ENCODE results near the gene NIPA2. TPM values are rescaled to one million over a fixed set of nuclear protein-coding genes. Genes with fewer than 3 reads are reported as not detected.

NIPA2 gene
- total RNA-seq, 1 donor from 2014 or later: 37.7 TPM

- H3K27me3 Mint-ChIP-seq (ENCODE audit: low read depth): no peaks in the 10 kb centered on the region
- no peak for TF ChIP-seq CTCF (IDR thresholded peaks at IDR 0.05; ENCODE audit: unreplicated experiment)
- H3K4me3 Mint-ChIP-seq: no peak overlapping the region
- no peaks in the 10 kb centered on the region for H3K9me3 Mint-ChIP-seq
- no peak overlapping the region for H3K27ac Mint-ChIP-seq
- peaks cover 38% of the 10 kb centered on the region for H3K36me3 Mint-ChIP-seq
- DNase-seq (ENCODE audit: low spot score in 2 of 2, unreplicated experiment in 2 of 2): no peak
- no peaks in the 10 kb centered on the region for H3K4me1 Mint-ChIP-seq
These were observed 55.4 kb downstream of the NIPA2 start for GRCh38 chr15:22893881-22894280.

GRCh38 chr15:22895465-22896190, 57.2 kb downstream of the NIPA2 start:
- Mint-ChIP-seq H3K36me3 (peaks cover 46% of the 10 kb centered on the region), H3K4me3 (no peak overlapping the region), H3K27ac (no peak overlapping the region), H3K9me3 (peaks cover 3% of the 10 kb centered on the region), H3K4me1 (no peaks in the 10 kb centered on the region), H3K27me3 (ENCODE audit: low read depth) (no peaks in the 10 kb centered on the region)
- no peak for TF ChIP-seq CTCF (IDR thresholded peaks at IDR 0.05; ENCODE audit: unreplicated experiment)
- DNase-seq (ENCODE audit: low spot score in 2 of 2, unreplicated experiment in 2 of 2): no peak

- H3K4me3 Mint-ChIP-seq: no peak overlapping the region
- H3K36me3 Mint-ChIP-seq: peaks cover 32% of the 10 kb centered on the region
- H3K27ac Mint-ChIP-seq: no peak overlapping the region
- no peak for DNase-seq (ENCODE audit: low spot score in 2 of 2, unreplicated experiment in 2 of 2)
- no peaks in the 10 kb centered on the region for H3K4me1 Mint-ChIP-seq
- H3K9me3 Mint-ChIP-seq: peaks cover 3% of the 10 kb centered on the region
- TF ChIP-seq CTCF (IDR thresholded peaks at IDR 0.05; ENCODE audit: unreplicated experiment): no peak
- H3K27me3 Mint-ChIP-seq (ENCODE audit: low read depth): no peaks in the 10 kb centered on the region
These were observed 63.6 kb downstream of the NIPA2 start for GRCh38 chr15:22902046-22902445.

GRCh38 chr15:22902578-22902977, 64.1 kb downstream of the NIPA2 start:
- no peaks in the 10 kb centered on the region for H3K27me3 Mint-ChIP-seq (ENCODE audit: low read depth)
- H3K27ac Mint-ChIP-seq: no peak overlapping the region
- no peak for DNase-seq (ENCODE audit: low spot score in 2 of 2, unreplicated experiment in 2 of 2)
- no peak overlapping the region for H3K4me3 Mint-ChIP-seq
- no peak for TF ChIP-seq CTCF (IDR thresholded peaks at IDR 0.05; ENCODE audit: unreplicated experiment)
- peaks cover 3% of the 10 kb centered on the region for H3K9me3 Mint-ChIP-seq
- H3K4me1 Mint-ChIP-seq: no peaks in the 10 kb centered on the region
- peaks cover 30% of the 10 kb centered on the region for H3K36me3 Mint-ChIP-seq

GRCh38 chr15:22902981-22903380, 64.5 kb downstream of the NIPA2 start:
- TF ChIP-seq CTCF (IDR thresholded peaks at IDR 0.05; ENCODE audit: unreplicated experiment): no peak
- peaks cover 3% of the 10 kb centered on the region for H3K9me3 Mint-ChIP-seq
- H3K4me3 Mint-ChIP-seq: no peak overlapping the region
- H3K4me1 Mint-ChIP-seq: no peaks in the 10 kb centered on the region
- no peak overlapping the region for H3K27ac Mint-ChIP-seq
- H3K36me3 Mint-ChIP-seq: peaks cover 31% of the 10 kb centered on the region
- H3K27me3 Mint-ChIP-seq (ENCODE audit: low read depth): no peaks in the 10 kb centered on the region
- DNase-seq (ENCODE audit: low spot score in 2 of 2, unreplicated experiment in 2 of 2): no peak
